Tibial artery (tissue), 4 donors: ENCODE data around the gene SH3BGRL.

Experiments used
- DNase-seq, 2 donors: peaks; one replicate each; pipeline ENCODE4 v3.0.0-alpha.2; 2019
- H3K27ac ChIP-seq, 2 donors: fragments of 200-600 bp; sonication (generic) in 1 of 2; 1 replicate in 1 of 2; 2 replicates in 1 of 2; pipeline ENCODE4 v1.5.1; 2018 to 2019; ENCODE audit warnings: mild to moderate bottlenecking in 1 of 2
- H3K27me3 ChIP-seq, 2 donors: fragments of 200-600 bp; sonication (generic) in 1 of 2; one replicate each; pipeline versions ENCODE4 v1.5.1 to v1.6.0; 2016 to 2019
- H3K36me3 ChIP-seq, 3 donors: fragments of 200-600 bp; sonication (generic) in 2 of 3; one replicate each; pipeline ENCODE4 v1.5.1; 2016 to 2019; ENCODE audit warnings: mild to moderate bottlenecking in 2 of 3
- H3K4me1 ChIP-seq, 4 donors: fragments of 200-600 bp; sonication (generic) in 2 of 4; 1 replicate in 3 of 4; 2 replicates in 1 of 4; pipeline ENCODE4 v1.5.1; 2016 to 2019
- H3K4me3 ChIP-seq, 2 donors: fragments of 200-600 bp; sonication (generic) in 1 of 2; 1 replicate in 1 of 2; 2 replicates in 1 of 2; pipeline ENCODE4 v1.5.1; 2018 to 2019; ENCODE audit warnings: mild to moderate bottlenecking in 2 of 2
- H3K9me3 ChIP-seq, 3 donors: fragments of 200-600 bp; sonication (generic) in 1 of 3; one replicate each; pipeline ENCODE4 v1.5.1; 2016 to 2019
- intact Hi-C: fragments of 100-400 bp; cut with DNase I; formaldehyde crosslinking; loops from one replicate; pipeline ENCODE4 v1.15.0; 2023; ENCODE audit warnings: low total_unique reads
- TF ChIP-seq, protein P1 (sequence below), 2 experiments: fragments of 200-600 bp in 1 of 2; fragments of 450-650 bp in 1 of 2; IDR thresholded peaks; one replicate each; pipeline ENCODE4 v1.5.1; 2017 to 2019; ENCODE audit warnings: antibody characterized with exemption in 2 of 2, mild to moderate bottlenecking in 1 of 2, moderate library complexity in 1 of 2

The SH3BGRL gene

GRCh38 chrX:81259020-81259713 lies 57.3 kb downstream of the SH3BGRL start:
- H3K36me3 ChIP-seq, result no peaks in the 10 kb centered on the region
- TF ChIP-seq, protein P1, sequence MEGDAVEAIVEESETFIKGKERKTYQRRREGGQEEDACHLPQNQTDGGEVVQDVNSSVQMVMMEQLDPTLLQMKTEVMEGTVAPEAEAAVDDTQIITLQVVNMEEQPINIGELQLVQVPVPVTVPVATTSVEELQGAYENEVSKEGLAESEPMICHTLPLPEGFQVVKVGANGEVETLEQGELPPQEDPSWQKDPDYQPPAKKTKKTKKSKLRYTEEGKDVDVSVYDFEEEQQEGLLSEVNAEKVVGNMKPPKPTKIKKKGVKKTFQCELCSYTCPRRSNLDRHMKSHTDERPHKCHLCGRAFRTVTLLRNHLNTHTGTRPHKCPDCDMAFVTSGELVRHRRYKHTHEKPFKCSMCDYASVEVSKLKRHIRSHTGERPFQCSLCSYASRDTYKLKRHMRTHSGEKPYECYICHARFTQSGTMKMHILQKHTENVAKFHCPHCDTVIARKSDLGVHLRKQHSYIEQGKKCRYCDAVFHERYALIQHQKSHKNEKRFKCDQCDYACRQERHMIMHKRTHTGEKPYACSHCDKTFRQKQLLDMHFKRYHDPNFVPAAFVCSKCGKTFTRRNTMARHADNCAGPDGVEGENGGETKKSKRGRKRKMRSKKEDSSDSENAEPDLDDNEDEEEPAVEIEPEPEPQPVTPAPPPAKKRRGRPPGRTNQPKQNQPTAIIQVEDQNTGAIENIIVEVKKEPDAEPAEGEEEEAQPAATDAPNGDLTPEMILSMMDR (IDR thresholded peaks at IDR 0.05), result no peak
- H3K4me3 ChIP-seq, result no peak overlapping the region
- intact Hi-C loops, result no loop called here
- H3K27ac ChIP-seq, result peak overlapping the region; percentile 72 to 79
- H3K9me3 ChIP-seq, result no peaks in the 10 kb centered on the region
- H3K4me1 ChIP-seq, result peaks cover 0 to 94% (median 8%) of the 10 kb centered on the region in 4 donors
- no peaks in the 10 kb centered on the region for H3K27me3 ChIP-seq
- no peak for DNase-seq

- no peak overlapping the region for H3K4me3 ChIP-seq
- peaks cover 0 to 88% (median 8%) of the 10 kb centered on the region in 4 donors for H3K4me1 ChIP-seq
- no peaks in the 10 kb centered on the region for H3K36me3 ChIP-seq
- no peak for DNase-seq
- no peaks in the 10 kb centered on the region for H3K9me3 ChIP-seq
- H3K27me3 ChIP-seq, result no peaks in the 10 kb centered on the region
- intact Hi-C loops, result no loop called here
- TF ChIP-seq, protein P1 (IDR thresholded peaks at IDR 0.05), result no peak
- H3K27ac ChIP-seq, result peak overlapping the region; percentile 72 to 79
These were observed 58.0 kb downstream of the SH3BGRL start for GRCh38 chrX:81259714-81260395.

- peak overlapping the region; percentile 33 to 79 for H3K27ac ChIP-seq
- H3K9me3 ChIP-seq, result no peaks in the 10 kb centered on the region
- intact Hi-C loops, result no loop called here
- H3K36me3 ChIP-seq, result no peaks in the 10 kb centered on the region
- DNase-seq, result no peak
- H3K4me1 ChIP-seq, result peaks cover 0 to 71% (median 8%) of the 10 kb centered on the region in 4 donors
- H3K27me3 ChIP-seq, result no peaks in the 10 kb centered on the region
- no peak overlapping the region for H3K4me3 ChIP-seq
- TF ChIP-seq, protein P1 (IDR thresholded peaks at IDR 0.05), result no peak
These were observed 59.7 kb downstream of the SH3BGRL start for GRCh38 chrX:81261576-81261975.

DNA sequence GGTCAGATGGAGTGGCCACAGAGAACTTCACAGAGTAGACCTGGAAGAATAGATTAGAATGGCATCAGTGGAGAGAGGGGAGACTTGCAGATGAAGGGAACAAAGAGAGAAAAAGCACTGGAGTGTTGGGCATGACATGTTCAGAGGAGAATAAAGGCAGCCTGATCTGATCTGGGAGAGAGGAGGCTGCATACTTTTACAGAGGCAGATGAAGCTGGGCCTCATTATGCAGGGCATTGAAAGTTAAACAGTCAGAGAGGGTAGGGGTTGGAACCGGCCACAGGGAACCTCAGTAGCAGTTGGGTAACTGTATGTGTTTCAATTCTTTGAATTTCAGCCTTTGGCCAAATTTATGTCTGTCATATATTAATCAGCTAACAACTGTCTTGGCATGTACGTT lies 61.2 kb downstream of the SH3BGRL start:
- no peak overlapping the region for H3K4me3 ChIP-seq
- no peaks in the 10 kb centered on the region for H3K36me3 ChIP-seq
- TF ChIP-seq, protein P1 (IDR thresholded peaks at IDR 0.05), result no peak
- H3K27me3 ChIP-seq, result no peaks in the 10 kb centered on the region
- intact Hi-C loops, result no loop called here
- no peak for DNase-seq
- H3K27ac ChIP-seq, result peak overlapping the region; percentile 47 to 79
- H3K4me1 ChIP-seq, result peaks cover 0 to 58% (median 8%) of the 10 kb centered on the region in 4 donors
- H3K9me3 ChIP-seq, result no peaks in the 10 kb centered on the region

- DNase-seq, result no peak
- TF ChIP-seq, protein P1 (IDR thresholded peaks at IDR 0.05), result no peak
- Histone ChIP-seq H3K27ac (no peak overlapping the region), H3K4me3 (no peak overlapping the region), H3K9me3 (no peaks in the 10 kb centered on the region), H3K36me3 (peaks cover 7 to 24% (median 15%) of the 10 kb centered on the region in 3 donors), H3K27me3 (no peaks in the 10 kb centered on the region), H3K4me1 (no peaks in the 10 kb centered on the region)
- intact Hi-C loops, result no loop called here
These were observed 76.7 kb downstream of the SH3BGRL start for GRCh38 chrX:81278616-81279015.
